GM12874 (cell line): ENCODE measurements around the gene PLAU.

Experiments
- CTCF ChIP-seq: IDR thresholded peaks from 2 replicates; pipeline ENCODE4 v1.5.1; 2011; ENCODE audit warnings: low read depth, mild to moderate bottlenecking, control low read depth, low read length, moderate library complexity; ENCODE audit not compliant: insufficient read depth

The PLAU gene

GRCh38 chr10:73910764-73911552, at the start of gene PLAU:
Gene PLAU, plus strand, starts transcription at chr10:73911132. Its CDS starts 424 bp downstream, at chr10:73911556.
- TF ChIP-seq CTCF: no peak

DNA sequence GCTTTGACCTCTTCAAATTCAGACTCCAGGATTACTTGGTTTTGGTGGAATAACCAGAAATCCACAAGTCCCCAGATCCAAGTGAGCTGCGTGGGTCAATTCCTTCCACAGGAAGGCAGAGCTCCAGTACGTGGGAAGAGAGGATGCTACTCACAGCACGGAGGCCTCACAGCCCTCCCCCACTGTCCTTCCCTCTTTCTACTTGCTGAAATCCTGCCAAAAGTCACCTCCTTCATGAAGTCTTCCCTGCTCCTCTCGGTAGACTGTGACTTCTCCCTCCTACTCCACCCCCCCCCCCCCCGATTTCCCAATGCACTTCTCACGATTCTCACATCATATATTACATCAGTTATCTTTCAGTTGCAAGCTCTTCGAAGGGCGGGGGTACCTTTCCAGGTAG, 48.9 kb upstream of the PLAU start:
- no peak for TF ChIP-seq CTCF

GRCh38 chr10:73863039-73863817, 47.7 kb upstream of the PLAU start:
- TF ChIP-seq CTCF: no peak

DNA sequence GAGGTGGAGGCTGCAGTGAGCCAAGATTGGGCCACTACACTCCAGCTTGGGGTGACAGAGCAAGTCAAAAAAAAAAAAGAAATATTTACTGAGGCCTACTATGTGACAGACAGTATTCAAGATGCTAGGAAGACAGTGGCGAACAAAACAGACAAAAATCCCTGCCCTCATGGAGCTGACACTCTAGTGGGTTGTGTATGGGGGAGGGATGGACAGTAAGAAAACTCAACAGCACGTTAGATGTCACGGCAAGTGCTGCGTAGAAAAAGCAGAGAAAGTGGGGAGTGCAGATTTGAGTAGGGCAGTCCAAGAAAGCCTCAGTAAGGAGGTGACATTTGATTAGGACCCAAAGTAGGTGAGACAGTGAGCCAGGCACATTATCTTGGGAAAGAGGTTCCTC, 46.7 kb upstream of the PLAU start:
- no peak for TF ChIP-seq CTCF

- TF ChIP-seq CTCF: no peak
Observed at GRCh38 chr10:73865107-73865458, 45.8 kb upstream of the PLAU start.

GRCh38 chr10:73865459-73866442, 45.2 kb upstream of the PLAU start:
- no peak for TF ChIP-seq CTCF

- no peak for TF ChIP-seq CTCF
Observed at GRCh38 chr10:73866621-73867020, 44.3 kb upstream of the PLAU start.
